SH-SY5Y (cell line): Measurements from ENCODE around the gene ARHGEF17.

Experiments used
- GATA2 ChIP-seq: IDR thresholded peaks from 2 replicates; pipeline ENCODE4 v1.6.1; 2011; ENCODE audit warnings: mild to moderate bottlenecking, low read depth, low read length
- GATA3 ChIP-seq: IDR thresholded peaks from 2 replicates; pipeline ENCODE4 v1.6.1; 2011; ENCODE audit warnings: low read depth, mild to moderate bottlenecking, low read length, moderate library complexity

Gene ARHGEF17

DNA sequence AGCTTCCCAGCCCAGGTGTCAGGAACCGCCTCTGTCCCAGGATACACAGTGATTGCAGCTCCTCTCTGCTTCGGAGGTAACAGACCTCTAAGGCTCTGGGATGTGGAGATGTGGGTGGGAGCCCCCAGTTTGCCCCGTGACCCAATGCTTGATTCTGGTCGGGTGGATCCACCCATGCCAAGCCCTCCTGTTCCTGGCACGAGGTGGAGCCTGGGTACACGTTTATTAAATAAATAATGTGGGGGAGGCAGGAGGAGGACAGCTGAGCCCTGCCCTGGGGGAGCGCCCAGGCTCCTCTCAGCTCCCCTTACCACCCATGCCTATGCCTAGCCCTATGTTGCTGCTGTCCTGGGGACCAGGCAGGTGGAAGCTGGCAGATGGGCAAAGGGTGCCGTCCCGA, 16.0 kb downstream of the ARHGEF17 start:
- no peak for TF ChIP-seq GATA3
- no peak for TF ChIP-seq GATA2

DNA sequence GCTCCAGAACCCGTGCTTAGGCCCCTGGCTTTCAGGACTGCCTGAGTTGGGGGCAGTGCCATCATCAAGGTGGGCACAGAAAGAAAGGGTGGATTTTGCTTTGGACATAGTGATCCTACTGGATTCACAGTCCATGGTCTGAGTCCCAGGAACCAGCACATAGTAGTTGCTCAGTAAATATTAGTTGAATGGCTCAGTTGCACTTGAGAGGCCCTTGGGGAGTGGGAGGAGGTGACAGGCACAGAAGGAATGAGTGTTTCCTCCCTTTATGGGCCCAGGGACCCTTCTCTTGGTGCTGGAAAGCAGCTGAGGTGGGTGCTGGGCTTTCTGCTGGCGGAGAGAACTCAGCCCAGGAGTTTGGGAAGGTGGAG, 16.6 kb downstream of the ARHGEF17 start:
- TF ChIP-seq GATA2 (no peak), GATA3 (no peak)

DNA sequence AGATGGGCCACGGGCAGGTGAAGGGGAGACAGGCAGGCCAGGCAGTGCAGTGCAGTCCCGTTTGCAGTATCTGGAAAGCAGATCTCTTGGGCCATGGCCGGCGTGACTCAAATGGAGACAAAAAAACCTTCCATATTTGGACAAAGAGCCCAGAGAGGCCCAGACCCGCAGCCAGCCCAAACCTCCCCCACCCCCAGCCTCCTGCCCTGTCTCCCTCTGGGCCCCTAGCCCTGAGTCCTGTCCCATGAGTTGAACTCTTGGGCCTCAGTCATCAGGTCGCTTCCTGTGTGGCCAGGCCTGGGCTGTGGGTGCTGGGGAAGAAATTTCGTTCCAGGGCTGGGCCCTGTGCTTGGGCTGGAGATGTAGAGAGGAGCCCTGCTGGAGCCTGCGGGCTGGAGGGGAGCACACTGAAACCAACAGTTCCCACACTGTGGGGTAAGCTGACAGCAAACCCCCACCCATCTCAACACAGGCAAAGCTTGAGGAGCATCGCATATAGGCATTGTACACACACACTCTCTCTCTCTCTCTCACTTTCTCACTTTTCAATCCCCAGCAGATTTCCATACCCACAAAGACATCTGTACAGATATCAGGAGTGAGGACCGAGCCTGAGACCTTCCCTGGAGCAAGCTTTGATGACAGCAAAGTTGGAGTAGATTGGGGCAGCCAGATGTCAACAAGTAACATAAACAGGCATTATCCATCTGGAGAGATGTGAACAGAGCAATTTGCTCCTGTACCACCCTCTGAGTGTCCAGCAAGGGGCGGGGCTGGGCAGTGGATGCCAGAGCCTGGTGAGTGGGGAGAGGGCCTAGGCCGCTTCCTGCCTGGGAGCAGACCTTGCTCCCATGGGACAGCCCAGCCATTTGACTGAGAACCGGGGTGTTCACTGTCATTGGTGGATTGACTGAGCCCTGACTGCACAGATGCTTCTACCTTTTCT, 17.2 kb downstream of the ARHGEF17 start:
- TF ChIP-seq GATA3 (no peak), GATA2 (0 out of 2 replicates have a peak, but pooled peaks have one; percentile 14)

DNA sequence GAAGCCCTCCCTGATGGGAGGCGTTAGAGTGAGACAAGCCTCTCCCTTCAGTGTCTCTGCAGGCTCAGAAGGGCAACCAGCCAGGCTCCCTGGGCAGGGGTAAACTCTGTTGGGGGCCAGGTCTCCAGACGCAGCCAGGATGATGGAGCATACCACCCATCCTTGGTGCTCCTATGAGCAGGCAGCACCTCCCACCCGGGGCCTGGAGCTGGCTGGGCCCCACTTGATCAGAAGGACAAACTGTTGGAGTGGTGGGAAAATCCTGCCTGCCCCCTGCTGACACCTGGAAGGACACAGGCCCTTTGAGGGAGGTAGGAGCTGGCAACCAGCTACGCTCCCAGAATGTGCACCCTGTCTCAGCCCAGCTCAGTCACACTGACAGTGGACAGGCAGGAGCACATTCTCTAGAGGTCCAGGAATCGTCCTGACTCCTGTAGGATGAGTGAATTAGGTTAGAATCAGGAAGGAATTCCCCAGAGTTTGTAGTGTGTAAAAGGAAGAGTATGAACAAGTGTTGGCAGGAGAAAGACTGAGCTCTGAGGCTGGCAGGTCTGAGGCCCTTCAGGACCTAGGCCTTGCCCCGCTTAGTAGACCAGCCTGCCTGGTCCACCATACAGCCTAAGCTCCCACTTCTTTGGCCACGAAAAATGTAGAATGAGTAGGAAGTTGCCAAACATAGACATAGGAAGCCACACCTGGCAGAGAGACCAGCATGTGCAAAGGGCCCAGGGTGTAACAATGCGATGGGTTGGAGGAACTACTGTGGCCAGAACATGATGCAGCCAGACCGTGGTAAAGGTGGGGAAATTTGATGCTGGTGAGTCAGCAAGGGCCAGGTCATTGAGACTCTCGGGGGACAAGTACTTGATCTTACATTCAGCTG, 19.1 kb downstream of the ARHGEF17 start:
- no peak for TF ChIP-seq GATA2
- TF ChIP-seq GATA3: no peak

DNA sequence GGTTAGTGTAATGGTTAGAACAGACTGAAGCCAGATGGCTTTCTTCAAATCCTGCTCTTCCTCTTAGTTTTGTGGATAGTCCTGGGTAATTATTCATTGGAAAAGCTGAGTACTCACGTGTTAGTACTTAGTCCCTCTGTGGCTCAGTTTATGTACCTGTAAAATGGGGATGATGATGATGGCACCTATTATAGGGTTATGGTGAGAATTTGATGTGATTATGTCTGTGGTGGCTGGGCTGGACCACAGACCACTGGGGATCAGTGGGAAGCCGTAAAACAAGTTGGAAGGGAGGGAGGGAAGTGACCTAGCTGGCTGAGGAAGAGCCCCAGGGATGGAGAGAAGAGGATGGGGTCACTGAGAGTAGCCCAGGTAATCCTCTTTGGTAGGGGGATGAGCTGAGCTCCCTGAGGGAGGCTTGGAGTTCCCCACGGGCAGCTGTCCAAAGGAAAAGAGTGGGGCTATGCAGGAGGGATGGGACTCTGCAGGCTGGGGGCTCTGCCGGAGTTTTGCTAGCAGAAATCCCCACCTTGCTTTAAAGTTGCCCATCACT, 19.8 kb downstream of the ARHGEF17 start:
- TF ChIP-seq GATA3 (no peak), GATA2 (no peak)

DNA sequence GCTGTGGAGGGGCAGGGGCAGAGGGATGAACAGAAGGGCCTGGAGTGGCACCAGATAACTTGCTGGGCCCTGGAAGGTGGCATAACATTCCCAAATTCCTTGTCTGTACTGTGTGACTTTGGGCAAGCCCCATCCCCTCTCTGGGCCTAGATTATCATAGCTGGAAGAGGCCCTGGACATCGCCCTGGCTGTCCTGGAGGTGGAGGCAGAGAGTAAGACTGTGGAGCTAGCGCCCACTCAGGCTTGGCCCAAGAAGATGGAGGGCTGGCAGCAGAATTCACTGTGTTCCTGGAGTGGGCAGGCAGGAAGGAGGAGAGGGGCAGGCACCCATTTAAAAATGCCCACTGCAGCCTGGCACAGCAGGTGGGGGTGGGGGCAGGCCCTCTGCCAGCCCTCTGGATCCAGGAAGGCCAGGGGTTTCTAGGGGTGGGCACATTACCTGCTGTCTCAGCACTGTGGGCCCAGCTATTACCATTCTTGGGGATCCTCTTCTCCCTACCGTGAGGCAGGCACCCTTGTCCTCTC, 22.6 kb downstream of the ARHGEF17 start:
- TF ChIP-seq GATA3 (no peak), GATA2 (no peak)

DNA sequence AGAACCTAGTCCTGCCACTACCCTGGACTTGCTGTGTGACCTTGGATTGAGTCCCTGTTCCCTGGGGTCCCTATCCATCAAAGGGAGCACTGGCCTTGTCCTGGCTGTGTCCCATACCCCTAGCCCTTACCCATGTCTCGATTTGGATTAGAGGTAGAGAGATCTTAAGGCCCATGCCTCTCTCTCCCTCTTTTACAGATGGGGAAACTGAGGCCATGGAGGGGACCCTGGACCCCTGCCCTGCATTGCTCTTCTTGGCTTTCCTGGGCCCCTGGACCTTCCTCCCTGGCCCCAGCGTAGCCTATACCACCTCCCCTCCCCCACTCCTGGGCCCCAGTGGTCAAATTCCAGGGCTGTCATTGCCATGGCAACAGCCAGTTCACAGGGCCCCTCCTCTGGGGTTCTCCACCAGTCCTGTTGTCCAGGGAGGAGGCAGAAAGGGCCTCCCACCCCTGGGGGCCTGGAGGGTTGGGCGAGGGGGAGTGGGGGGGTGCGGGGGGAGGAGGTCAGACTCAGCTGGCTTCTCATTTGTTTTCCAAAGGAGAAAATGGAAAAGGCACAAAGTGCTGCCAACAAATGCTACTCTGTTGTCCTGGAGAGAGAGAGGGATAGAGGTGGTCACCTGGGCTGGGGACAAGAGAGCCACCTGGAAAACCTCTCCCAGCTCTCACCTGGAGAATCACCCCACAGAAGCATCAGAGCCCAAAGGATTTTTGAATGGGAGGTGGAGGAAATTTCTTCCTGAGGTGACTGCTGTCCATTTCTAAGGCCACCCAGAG, 23.3 kb downstream of the ARHGEF17 start:
- TF ChIP-seq GATA2 (no peak), GATA3 (no peak)

DNA sequence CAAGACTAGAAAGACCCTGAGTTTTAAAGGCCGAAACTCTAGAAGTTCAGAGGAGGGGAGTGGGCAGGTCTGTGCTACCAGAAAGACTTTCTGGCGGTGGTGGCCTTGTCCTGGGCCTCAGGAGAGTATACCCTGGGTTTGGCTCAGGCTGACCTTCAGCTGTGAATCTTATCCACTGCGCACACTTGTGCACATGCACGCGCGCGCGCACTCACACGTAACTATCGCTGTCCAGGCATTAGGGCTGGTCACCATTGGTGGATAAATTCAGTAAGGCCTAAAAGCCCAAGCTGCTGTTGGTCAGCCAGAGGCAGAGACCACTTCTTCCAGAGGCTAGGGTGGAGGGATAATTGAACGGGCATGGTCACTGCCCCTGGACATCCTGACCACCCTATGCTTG, 25.1 kb downstream of the ARHGEF17 start:
- TF ChIP-seq GATA2 (no peak), GATA3 (no peak)

DNA sequence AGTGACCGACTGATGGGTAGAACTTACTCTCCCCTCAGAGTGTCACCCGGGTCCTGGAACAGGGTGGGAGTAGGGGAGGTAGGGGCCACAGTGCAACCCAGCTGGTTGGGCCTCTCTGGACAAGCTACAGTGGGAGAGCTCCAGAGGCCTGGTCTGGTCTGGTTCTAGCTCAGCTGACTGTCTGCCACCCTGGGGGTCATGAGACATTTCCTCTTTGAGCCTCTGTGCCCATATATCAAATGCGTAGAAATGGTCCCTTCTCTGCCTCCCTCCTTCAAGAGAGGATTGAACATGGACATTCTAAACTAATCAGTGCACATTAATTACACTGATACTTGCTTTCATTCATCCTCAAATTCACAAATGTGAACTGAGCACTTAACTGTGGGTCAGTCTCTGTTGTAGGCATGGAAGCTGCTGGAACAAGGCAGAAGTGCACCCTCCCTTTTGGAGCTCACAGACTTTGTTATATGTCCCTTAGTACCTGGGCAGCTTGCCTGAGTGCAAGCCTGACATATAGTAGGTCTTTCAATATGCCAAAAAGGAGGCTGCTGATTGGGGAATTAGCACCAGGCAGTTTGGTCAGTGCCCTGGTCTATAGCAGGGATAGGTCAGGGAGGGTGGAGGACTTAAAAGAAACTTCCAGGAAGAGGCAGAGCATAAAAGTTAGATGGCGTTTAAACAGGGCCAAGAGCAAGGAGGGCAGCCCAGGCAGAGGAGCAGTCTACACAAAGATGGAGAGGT, 25.7 kb downstream of the ARHGEF17 start:
- TF ChIP-seq GATA3: no peak
- TF ChIP-seq GATA2: no peak

DNA sequence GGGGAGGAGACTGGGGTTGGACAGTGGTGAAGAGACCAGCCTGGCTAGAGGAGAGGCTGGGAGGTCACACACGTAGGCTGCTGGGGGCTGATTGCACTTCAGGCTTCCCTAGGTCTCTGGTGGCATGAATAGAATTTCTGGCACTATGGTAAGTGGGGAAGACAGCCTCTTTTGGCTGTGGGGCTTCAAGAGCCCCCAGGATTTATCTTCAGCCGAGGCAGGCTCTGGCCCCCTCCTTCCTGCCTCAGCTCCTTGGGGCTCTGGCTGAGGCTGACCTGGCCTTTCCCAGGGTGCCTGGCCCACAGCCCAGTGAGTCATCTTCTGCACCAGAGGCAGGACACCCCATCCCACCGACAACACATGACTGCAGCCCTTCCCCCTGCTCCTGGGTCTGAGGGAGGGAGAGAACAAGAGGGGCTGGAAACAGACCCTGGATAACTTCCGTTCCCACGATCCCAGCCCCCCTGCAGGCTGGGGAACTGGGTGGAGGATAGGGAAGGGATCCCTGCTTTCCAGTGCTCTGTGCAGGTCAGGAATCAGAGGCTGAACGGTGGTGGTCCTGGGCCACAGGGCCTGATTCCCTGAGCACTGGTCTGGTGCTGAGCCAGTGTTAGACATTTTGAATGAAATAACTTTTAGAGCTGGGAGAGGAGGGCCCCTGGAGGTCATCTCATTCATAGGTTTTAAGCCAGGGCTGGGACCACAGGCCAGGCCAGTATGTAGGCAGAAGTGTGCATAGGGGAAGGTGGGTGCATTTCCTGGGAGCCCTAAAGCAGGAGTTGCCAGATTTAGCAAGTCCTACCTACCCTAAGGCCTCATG, 26.5 kb downstream of the ARHGEF17 start:
- TF ChIP-seq GATA2: no peak

DNA sequence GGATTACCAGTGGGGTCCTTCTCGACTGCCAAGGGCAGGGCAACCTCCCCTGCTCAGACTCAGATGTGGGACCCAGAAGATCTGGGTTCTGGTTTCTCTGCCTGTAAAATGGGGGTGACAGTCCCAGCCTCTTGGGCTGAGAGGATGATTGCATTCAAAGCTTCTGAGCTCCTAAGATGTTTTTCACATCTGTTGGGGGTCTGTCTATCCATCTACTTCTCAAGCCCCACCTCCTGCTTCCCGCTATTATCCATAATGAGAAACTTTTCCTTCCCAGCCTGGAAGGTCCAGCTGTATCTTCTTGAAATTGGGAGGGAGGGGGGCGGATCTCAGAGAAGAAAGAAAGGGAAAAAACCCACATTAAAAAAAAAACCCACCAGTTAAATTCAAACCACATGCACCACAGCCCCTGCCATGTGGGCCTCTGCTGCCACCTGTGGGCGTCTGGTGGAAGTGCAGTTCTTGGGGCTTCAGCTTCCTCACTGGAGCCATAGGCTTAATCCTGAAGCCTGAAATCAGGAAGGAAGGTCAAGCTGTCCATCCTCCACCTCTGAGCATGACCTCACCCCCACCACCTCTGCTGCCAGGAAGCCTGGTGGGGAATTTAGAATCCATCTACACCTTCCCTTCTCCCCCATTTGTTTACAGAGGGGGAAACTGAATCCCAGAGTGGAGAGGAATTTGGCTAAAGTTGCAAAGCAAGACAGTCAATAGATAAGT, 27.3 kb downstream of the ARHGEF17 start:
- TF ChIP-seq GATA2 (no peak), GATA3 (no peak)

DNA sequence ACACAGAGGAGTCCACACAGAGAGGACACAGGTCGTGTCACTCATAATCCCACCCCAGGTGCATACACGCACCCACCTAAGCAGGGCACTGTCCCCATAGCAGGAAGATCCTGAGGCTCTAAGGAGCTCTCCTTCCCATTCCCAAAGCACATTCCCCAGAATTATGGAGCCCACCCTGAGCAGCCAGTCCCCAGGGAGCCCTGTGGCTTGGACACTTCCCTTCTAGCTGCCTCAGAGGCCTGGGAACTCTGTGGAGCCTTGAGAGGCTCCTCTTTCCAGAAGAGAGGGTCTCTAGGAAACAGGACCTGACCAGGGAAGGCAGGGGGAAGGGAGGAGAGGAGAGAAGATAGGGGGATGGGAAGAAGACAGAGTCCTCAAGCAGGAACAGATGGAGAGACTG, 29.8 kb downstream of the ARHGEF17 start:
- TF ChIP-seq GATA3 (no peak), GATA2 (no peak)
